ENCODE data around the gene ZNF330.

Gene ZNF330

GRCh38 chr4:141238186-141238585 lies 17.5 kb downstream of the ZNF330 start:
- no peak for DNase-seq

DNA sequence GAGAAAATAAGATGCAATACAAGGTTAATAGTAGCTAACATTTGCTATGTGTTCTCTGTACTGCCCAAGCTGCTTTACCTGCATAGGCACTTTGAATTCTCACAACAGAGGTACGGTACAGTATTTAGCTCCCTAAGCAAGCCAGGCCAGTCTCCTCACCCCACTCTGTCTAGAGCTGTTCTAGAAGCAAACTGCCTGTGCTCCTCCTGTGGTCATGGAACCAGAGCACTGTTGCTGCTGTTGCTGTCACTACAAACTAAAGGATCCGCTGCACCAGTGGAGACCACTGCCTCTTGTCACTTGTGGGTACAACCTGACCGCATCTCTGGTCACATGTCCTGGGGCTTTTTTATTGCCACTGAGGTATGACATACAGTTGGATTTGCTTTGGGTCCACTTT lies 19.6 kb downstream of the ZNF330 start:
- DNase-seq, result no peak

- no peak for DNase-seq
These were observed 20.0 kb downstream of the ZNF330 start for GRCh38 chr4:141240671-141241070.

- DNase-seq, result no peak
These were observed 21.3 kb downstream of the ZNF330 start for GRCh38 chr4:141241986-141242385.

DNA sequence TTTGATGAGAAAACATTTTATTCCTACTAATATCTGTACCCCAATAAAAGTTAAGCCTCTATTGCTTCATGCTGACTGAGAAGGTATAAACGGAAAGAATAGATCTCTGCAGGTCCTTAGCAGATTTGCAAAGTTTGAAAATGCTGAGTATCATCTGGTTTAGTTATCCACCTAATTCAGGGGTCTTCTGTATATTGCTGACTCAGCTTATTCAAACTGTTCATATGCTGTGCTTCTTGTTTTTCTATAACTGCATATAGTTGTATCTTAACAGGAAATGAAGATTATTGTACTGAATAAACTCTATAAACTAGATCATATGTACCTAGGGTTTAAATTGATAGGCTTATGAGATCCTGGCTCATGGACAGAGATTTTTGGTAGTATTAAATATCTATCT lies 23.7 kb downstream of the ZNF330 start:
- DNase-seq, result no peak

- DNase-seq, result no peak
These were observed 25.5 kb downstream of the ZNF330 start for GRCh38 chr4:141246243-141246642.

DNA sequence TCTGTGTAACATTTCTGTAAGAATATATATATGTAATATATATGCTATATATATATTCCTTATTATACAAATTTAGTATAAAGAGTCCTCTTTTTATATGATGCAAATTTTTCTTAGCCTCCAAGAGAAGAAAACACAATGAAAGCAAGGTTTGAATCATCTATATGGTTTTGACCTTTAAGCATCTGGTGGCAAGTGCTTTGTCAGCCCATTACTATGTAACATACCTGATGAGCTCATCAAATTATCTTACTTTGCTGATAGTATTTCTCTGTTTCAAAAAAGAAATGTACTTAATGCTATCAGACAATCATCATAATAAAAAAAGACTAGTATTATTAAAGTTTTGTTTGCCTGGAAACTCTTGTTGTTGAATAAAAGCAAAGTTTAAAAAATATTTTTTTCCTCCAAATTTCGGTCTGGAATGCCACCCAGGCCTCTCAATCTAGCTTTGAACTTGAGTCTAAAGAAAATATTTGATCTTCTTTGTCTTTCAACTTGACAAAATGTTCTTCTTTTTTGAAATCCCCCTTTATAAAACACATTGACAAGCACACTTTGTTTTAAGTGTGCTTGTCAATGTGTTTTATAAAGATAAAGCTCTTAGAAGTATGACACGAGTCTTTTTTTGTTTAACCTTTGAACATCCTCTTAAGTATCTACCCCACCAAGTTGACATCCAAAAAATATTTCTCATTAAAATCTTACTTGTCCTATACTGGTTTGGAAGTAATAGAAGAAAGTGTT lies 26.2 kb downstream of the ZNF330 start:
- DNase-seq, result no peak

- DNase-seq, result no peak
These were observed 26.7 kb downstream of the ZNF330 start for GRCh38 chr4:141247430-141247780.

- no peak for DNase-seq
These were observed 27.3 kb downstream of the ZNF330 start for GRCh38 chr4:141248029-141248428.

DNA sequence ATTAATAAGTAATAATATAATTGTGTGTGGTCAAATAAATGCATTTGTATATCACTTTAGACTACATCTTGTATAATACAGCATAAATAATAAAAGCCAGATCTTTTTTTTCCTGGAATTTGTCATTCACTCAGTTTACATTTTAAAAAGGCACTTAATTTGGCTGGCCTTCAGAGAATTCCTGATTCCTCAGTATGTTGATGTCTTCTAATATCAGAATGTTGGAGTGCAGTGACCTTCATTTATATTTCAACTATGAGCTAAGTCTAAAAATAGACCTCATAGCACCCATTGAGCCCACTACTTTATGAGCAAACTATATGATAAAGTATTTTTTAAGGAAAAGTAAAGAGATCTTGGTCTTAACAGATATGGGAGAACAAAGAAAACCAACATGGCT lies 27.8 kb downstream of the ZNF330 start:
- DNase-seq, result no peak

- DNase-seq, result no peak
These were observed 33.6 kb downstream of the ZNF330 start for GRCh38 chr4:141254326-141254725.

- no peak for DNase-seq
These were observed 34.3 kb downstream of the ZNF330 start for GRCh38 chr4:141255016-141255415.

DNA sequence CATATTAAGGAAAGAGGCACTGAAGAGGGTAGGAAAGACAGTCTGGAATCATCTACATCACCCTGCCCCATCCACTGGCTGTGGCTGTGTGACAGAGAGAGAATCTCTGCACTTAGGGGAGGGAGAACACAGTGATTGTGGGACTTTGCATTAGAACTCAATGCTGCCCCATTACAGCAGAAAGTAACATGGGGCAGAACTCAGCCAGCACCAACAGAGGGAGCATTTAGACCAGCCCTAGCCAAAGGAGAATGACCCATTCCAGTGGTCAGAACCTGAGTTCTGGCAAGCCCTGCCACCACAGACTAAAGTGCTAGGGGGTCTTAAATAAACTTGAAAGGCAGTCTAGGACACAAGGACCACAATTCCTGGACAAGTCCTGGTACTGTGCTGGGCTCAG lies 37.9 kb downstream of the ZNF330 start:
- no peak for DNase-seq

GRCh38 chr4:141275834-141276233 lies 55.1 kb downstream of the ZNF330 start:
- DNase-seq, result no peak

GRCh38 chr4:141283152-141283551 lies 62.5 kb downstream of the ZNF330 start:
- no peak for DNase-seq

- DNase-seq, result no peak
These were observed 62.9 kb downstream of the ZNF330 start for GRCh38 chr4:141283563-141283962.

Data from CD4-positive, alpha-beta T cell treated with Interleukin-15 for 1 hour (primary cell).